ENCODE results near the gene SLC37A1.

- TF ChIP-seq POLR2A (IDR thresholded peaks at IDR 0.05; ENCODE audit: low read length) (no peak), GATA1 (IDR thresholded peaks at IDR 0.05; ENCODE audit: low read depth, low read length) (no peak)
Measured at GRCh38 chr21:42541174-42541573, 27.5 kb downstream of the SLC37A1 start.

Measured in erythroblast (primary cell).